Right ventricle myocardium inferior (tissue), 1 donor: ENCODE measurements around the gene TLR4. TPM values are rescaled to one million over a fixed set of nuclear protein-coding genes. Genes with fewer than 3 reads are reported as not detected.
A peak's percentile ranks its signal among the peaks of the same experiment; 100 is the strongest.

Source experiments
- ATAC-seq: fragments of 200-7000 bp; cut with Tn5 transposase; one replicate; pipeline ENCODE4 v1.9.1; 2020; ENCODE audit warnings: mild to moderate bottlenecking, moderate library complexity
- DNase-seq: peaks from one replicate; pipeline ENCODE4 v3.0.0; 2021; ENCODE audit errors: missing footprints
- intact Hi-C: fragments of 100-400 bp; cut with DNase I; formaldehyde crosslinking; loops from one replicate; pipeline ENCODE4 v1.11.0; 2022
- long read RNA-seq: library from polyadenylated mRNA; unstranded; transcript quantifications from one replicate; pipeline ENCODE4 v2.0.0, GENCODE V29; 2021
- total RNA-seq: library from RNA; stranded (reverse); fragmentation: NEBNext Ultra II Directional; extraction: Animal tissue kit (Norgen Biotek cat#: 25700); gene quantifications from one replicate; pipeline ENCODE4 v1.2.1, GENCODE V29; 2021
- donor health status: DM: no; HTN: yes; CAD: no; lungs with severe emphysema.

Gene TLR4
- 16.8 TPM for total RNA-seq
- long read RNA-seq, full-length matches to known transcripts: 3 of 5 reads
- long read RNA-seq, partial matches to known transcripts: 0 of 5 reads
- long read RNA-seq, other reads (novel, unspliced or antisense): 2 of 5 reads

DNA sequence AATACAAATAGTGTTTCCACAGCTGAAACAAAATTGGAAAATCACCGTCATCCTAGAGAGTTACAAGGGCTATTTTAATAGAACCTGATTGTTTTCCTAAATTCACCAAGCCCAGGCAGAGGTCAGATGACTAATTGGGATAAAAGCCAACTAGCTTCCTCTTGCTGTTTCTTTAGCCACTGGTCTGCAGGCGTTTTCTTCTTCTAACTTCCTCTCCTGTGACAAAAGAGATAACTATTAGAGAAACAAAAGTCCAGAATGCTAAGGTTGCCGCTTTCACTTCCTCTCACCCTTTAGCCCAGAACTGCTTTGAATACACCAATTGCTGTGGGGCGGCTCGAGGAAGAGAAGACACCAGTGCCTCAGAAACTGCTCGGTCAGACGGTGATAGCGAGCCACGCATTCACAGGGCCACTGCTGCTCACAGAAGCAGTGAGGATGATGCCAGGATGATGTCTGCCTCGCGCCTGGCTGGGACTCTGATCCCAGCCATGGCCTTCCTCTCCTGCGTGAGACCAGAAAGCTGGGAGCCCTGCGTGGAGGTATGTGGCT lies at the start of gene TLR4:
Gene TLR4 (plus strand): TSS at position 380 of the 552 bp plus-strand sequence. CDS start 70 bp downstream, at position 450.
- ATAC-seq (peak; percentile 87), DNase-seq (peak; percentile 90)
- intact Hi-C loops: loop anchor here (1.0 to 5.0 kb wide), 3 partner anchors 19 to 57 kb away; no protein-coding TSS in a partner anchor

DNA sequence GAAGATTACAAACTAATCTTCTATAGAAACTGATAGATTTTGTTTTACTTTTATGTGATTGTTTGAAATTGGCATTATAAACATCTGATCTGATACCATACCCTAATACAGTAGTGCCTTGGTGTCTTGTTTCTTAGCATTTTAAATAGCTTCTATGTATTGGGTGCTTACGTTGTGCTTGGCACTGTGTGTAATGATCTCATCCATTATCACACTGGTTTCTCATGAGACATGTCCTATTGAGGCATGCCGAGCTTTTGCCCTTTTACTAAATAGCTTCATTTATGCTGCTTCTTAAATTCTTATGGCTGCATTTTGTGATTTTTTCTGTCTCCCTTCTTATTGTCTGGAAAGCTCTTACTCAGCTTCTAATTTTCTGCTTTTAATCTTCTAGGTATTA lies 48.2 kb upstream of the TLR4 start:
- ATAC-seq (no peak), DNase-seq (no peak)
- intact Hi-C loops: no loop called here

DNA sequence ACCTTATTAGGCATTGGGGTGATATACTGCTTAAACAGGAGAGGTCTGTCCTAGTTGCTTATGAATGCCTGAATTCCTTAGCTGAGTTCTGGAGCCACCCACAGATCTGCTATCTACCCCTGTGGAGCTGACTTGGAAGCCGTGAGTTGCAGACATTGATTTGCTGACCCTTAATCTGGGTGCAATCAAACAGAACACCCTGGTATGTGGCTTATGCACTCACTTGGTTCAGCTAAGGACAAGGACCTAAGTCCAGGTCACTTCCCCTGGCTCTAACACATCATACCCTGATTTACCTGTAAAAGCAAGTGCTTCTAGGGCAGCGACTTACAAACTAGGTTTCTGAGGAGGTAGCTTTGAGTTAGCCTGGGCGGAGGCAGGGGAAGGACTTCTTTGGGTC lies 41.6 kb upstream of the TLR4 start:
- intact Hi-C loops: no loop called here
- no peak for ATAC-seq
- no peak for DNase-seq

DNA sequence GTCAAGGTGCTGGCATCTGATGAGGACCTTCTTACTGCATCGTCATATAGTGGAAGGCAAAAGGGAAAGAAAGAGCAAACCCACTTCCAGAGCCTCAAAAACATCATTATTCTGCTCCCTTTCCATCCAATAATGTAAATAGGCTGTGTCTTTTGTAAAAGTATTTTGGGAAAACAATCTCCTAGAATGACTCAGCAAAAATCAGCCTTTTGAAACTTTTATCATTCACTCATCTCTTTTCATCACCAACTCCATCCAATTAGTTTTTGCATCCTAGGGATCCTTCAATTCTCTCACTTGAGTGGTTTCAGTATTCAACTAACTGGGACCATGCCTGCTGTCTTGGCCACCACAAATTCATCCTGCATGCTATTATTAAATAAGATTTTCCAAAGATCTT lies 39.8 kb upstream of the TLR4 start:
- DNase-seq (no peak), ATAC-seq (no peak)
- intact Hi-C loops: no loop called here

- no peak for DNase-seq
- intact Hi-C loops: no loop called here
These were observed 38.4 kb upstream of the TLR4 start for GRCh38 chr9:117665601-117666385.

GRCh38 chr9:117671468-117671867 lies 32.7 kb upstream of the TLR4 start:
- ATAC-seq (no peak), DNase-seq (no peak)
- intact Hi-C loops: no loop called here

More at GRCh38 chr9:117665601-117666385, 38.4 kb upstream of the TLR4 start:
- ATAC-seq: no peak

DNA sequence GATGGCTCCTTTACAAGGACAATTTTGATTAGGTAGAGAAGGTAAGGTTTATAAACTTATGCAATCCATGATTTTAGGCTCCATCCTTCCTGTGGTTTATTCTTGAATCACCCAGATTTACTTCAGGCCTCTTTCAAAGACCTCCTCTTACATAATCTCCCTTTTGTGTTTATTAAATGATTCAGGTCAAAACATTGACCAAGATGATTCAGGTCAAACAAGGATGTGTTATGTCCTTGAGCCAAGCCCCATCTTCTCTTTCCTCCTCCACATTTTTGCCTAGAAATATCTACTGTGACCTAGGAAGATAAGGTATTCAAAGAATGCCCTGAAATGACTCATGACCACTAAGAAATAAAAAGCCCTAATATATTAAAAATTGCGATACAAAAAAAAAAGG lies 31.8 kb upstream of the TLR4 start:
- ATAC-seq: no peak
- DNase-seq: no peak
- intact Hi-C loops: no loop called here

DNA sequence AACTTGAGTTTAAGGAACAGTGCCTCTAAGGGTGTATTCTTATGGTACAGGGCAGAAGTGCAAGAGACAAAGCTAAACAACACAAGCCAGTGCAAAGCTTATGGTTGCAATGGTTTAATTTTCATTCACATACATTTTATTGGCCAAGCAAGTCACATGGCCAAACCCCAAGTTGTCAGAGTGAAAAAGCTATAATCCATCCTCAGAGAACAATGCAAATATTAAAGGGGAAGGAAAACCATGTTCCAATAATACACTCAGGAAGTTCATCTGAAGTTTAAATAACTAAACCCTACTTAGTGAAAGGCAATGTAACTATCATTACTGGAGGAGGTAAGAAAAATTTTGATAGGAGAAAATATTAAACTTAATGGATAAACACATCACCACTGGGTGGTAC lies 26.6 kb upstream of the TLR4 start:
- no peak for ATAC-seq
- intact Hi-C loops: no loop called here
- no peak for DNase-seq

DNA sequence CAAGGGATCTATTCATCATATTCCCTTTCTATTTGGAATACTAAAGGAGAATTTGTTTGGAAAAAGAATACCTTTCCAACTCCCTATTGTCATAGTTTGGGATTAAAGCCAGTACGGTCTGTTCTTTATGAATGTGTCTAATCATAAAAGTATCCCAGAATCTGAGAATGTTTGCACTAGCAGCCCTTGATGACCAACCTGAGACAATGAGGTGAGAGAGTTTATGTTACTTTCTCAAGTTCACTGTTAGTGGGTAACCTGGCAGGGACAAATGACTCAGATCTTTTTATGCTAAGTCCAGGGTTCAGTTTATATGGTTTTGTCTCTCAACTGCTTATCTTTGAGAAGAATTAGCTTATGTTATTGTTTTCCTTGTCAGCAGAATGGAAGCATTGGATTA lies 25.3 kb upstream of the TLR4 start:
- DNase-seq: no peak
- intact Hi-C loops: loop anchor here (1.0 kb wide), 1 partner anchor 25 kb away; the partner anchor contains the start of gene TLR4
- ATAC-seq: no peak

DNA sequence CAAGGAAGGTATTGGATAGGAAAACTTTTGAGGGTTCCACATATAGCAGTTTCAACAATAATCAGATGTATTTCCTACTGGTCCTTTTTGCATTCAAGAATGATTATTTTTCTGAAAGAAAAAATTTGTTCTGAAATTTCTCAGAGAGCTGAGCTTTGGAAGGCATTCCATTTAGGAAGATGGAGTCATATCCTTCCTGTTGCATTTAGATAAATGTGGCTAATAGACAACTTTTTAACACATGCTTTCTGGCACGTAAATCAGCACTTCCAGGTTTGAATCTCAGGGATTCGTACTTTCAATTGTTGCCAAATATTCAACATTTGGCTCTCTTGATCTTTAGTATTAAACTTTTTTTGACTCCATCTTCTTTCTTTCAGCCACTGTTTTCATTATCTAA lies 24.8 kb upstream of the TLR4 start:
- DNase-seq: no peak
- no peak for ATAC-seq
- intact Hi-C loops: no loop called here

DNA sequence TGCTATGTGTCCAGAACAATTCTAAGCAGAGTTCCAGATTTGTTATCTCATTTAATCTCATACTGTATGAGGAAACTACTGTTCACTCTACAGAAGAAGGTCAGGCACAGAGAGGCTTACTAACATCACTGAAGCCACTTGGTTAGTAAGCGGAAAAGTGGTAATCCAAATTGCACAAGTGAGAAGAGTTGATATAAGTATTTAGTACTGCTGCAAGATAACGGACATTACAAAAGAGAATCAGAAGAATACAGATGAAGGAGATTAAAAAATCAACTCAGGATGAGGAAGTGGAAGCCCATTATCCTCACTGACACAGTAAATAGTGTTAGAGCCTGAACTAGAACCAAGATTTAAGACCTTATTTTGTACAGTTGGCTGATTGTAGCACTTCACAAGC lies 22.3 kb upstream of the TLR4 start:
- intact Hi-C loops: no loop called here
- DNase-seq (no peak), ATAC-seq (no peak)

GRCh38 chr9:117682955-117683710 lies 21.1 kb upstream of the TLR4 start:
- DNase-seq (no peak), ATAC-seq (no peak)
- intact Hi-C loops: no loop called here

- intact Hi-C loops: no loop called here
- no peak for DNase-seq
- no peak for ATAC-seq
These were observed 16.7 kb upstream of the TLR4 start for GRCh38 chr9:117687532-117687931.

- DNase-seq (no peak), ATAC-seq (no peak)
- intact Hi-C loops: no loop called here
These were observed 12.8 kb upstream of the TLR4 start for GRCh38 chr9:117691367-117691766.

GRCh38 chr9:117696154-117696553 lies 8.0 kb upstream of the TLR4 start:
- no peak for DNase-seq
- intact Hi-C loops: no loop called here
- ATAC-seq: no peak

DNA sequence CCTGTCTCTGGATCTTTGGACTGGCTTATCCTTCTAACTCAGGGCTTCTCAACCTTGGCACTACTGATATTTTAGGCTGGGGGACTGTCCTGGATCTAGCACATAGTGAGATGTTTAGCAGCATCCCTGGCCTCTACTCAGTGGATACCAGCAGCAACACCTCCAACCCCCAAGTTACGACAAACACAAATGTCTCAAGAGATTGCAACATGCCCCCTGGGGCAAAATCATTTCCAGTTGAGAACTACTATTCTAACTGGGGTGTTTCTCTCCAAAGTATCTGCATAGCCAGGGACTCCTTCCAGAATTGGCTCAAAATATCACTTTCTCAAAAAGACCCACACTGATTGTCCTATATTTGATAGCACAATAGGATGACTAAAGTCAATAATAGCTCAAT lies 7.2 kb upstream of the TLR4 start:
- ATAC-seq: peak; percentile 23
- intact Hi-C loops: no loop called here
- no peak for DNase-seq

- ATAC-seq (no peak), DNase-seq (no peak)
- intact Hi-C loops: loop anchor here (5.0 kb wide), 1 partner anchor 56 kb away; no protein-coding TSS in a partner anchor
These were observed 666 bp upstream of the TLR4 start for GRCh38 chr9:117703537-117703936.

DNA sequence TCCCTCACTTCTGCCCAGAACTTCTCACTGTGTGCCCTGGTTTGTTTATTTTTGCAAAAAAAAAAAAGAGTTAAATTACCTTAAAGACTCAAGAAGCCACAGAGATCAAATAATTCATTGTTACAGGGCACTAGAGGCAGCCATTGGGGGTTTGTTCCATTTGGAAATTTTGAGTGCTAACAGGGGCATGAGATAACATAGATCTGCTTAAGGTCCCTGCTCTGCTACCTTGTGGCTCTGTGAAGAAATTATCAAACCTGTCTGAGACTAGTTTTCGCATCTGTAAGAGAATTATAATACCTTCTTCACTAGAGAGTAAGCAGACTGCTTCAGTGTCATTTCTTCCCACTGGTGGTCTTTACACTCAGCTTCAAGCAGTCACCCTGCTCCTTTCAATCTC lies 394 bp downstream of the TLR4 start:
- intact Hi-C loops: loop anchor here (1.0 to 5.0 kb wide), 3 partner anchors 18 to 57 kb away; no protein-coding TSS in a partner anchor
- DNase-seq (no peak), ATAC-seq (peak; percentile 12)

DNA sequence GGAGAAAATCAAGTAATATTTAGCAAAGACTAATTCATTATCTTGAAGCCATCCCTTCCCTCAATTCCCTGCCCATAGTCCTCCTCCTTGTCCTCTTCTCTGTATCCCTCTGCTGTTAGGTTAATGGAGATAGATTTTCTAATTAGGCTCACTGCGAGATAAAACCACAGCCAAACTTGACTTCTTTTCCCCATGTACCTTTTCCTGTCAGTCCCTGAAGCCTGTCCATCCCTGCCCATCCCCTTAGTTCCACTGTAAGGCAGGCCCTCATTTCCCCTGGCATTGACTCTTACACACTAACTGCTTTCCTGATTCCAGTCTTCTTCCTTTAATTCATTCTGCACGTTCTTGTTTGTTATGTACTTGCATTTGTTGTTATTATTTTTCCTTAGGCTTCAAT lies 1.2 kb downstream of the TLR4 start:
- intact Hi-C loops: loop anchor here (2.0 to 5.0 kb wide), 2 partner anchors 17 to 42 kb away; no protein-coding TSS in a partner anchor
- DNase-seq (no peak), ATAC-seq (no peak)
